CD14-positive monocyte (primary cell): ENCODE measurements around the gene DBN1. TPM values are rescaled to one million over a fixed set of nuclear protein-coding genes. Genes with fewer than 3 reads are reported as not detected.

Experiments used
- DNase-seq, 3 donors: peaks; one replicate each; pipeline ENCODE4 v3.0.0-alpha.2; 2011 to 2022
- H2AFZ ChIP-seq: 2 replicates; pipeline ENCODE4 v1.6.0; 2012; ENCODE audit warnings: mild to moderate bottlenecking, low read depth, low read length, inconsistent platforms; ENCODE audit not compliant: insufficient read depth, poor library complexity, severe bottlenecking
- H3K27ac ChIP-seq, 2 donors: 1 replicate in 1 of 2; 2 replicates in 1 of 2; pipeline ENCODE4 v1.5.1; 2012 to 2013; ENCODE audit warnings: low read length in 2 of 2, control low read depth in 1 of 2, inconsistent platforms in 1 of 2, low read depth in 1 of 2, mild to moderate bottlenecking in 1 of 2
- H3K27me3 ChIP-seq, 2 donors: one replicate each; pipeline versions ENCODE4 v1.6.0 to v1.6.1; 2011 to 2013; ENCODE audit warnings: low read length in 2 of 2; ENCODE audit not compliant: control insufficient read depth in 2 of 2, insufficient read depth in 2 of 2
- H3K36me3 ChIP-seq, 2 donors: replicated peaks in 1 of 2; 1 replicate in 1 of 2; 2 replicates in 1 of 2; pipeline versions ENCODE4 v1.5.1 to v1.6.1; 2012 to 2013; ENCODE audit warnings: low read length in 2 of 2, control low read depth in 1 of 2, inconsistent platforms in 1 of 2, mild to moderate bottlenecking in 1 of 2; ENCODE audit not compliant: insufficient read depth in 2 of 2, control insufficient read depth in 1 of 2
- H3K4me1 ChIP-seq, 2 donors: 1 replicate in 1 of 2; 2 replicates in 1 of 2; pipeline versions ENCODE4 v1.5.1 to v1.6.1; 2012 to 2013; ENCODE audit warnings: low read length in 2 of 2, control low read depth in 1 of 2, inconsistent platforms in 1 of 2, mild to moderate bottlenecking in 1 of 2, moderate library complexity in 1 of 2; ENCODE audit not compliant: insufficient read depth in 2 of 2, control insufficient read depth in 1 of 2
- H3K4me2 ChIP-seq: replicated peaks from 2 replicates; pipeline ENCODE3; 2012; ENCODE audit warnings: low read length, moderate library complexity, mild to moderate bottlenecking; ENCODE audit not compliant: poor library complexity, severe bottlenecking; ENCODE audit errors: extremely low read depth
- H3K4me3 ChIP-seq, 3 experiments: fragments of 200-600 bp in 1 of 3; sonication (generic) in 1 of 3; replicated peaks in 1 of 3; 1 replicate in 2 of 3; 2 replicates in 1 of 3; pipeline ENCODE4 v1.5.1; 2011 to 2013; ENCODE audit warnings: low read length in 3 of 3, mild to moderate bottlenecking in 3 of 3, control low read depth in 2 of 3, low read depth in 2 of 3, inconsistent platforms in 1 of 3, moderate library complexity in 1 of 3
- H3K79me2 ChIP-seq: 2 replicates; pipeline ENCODE4 v1.6.0; 2012; ENCODE audit warnings: mild to moderate bottlenecking, control low read depth, inconsistent platforms, low read length, moderate library complexity; ENCODE audit not compliant: insufficient read depth
- H3K9ac ChIP-seq: 2 replicates; pipeline ENCODE4 v1.6.0; 2017; ENCODE audit warnings: low read length, mild to moderate bottlenecking; ENCODE audit not compliant: insufficient read depth, poor library complexity, severe bottlenecking
- H3K9me3 ChIP-seq, 2 donors: replicated peaks in 1 of 2; 1 replicate in 1 of 2; 2 replicates in 1 of 2; pipeline versions ENCODE4 v1.5.1 to v1.6.1; 2012 to 2013; ENCODE audit warnings: low read length in 2 of 2, control low read depth in 1 of 2; ENCODE audit not compliant: control insufficient read depth in 1 of 2, insufficient read depth in 1 of 2
- H4K20me1 ChIP-seq: 2 replicates; pipeline ENCODE4 v1.6.0; 2012; ENCODE audit warnings: mild to moderate bottlenecking, low read length, control low read depth, moderate library complexity; ENCODE audit not compliant: insufficient read depth
- H3K27ac Mint-ChIP-seq, 7 donors: one replicate each; pipeline ENCODE4 v1.8.0; 2020; ENCODE audit warnings: mild to moderate bottlenecking in 7 of 7, mixed read lengths in 7 of 7, moderate library complexity in 6 of 7, inconsistent platforms in 2 of 7
- H3K27me3 Mint-ChIP-seq, 3 donors: one replicate each; pipeline ENCODE4 v1.8.0; 2021 to 2022; ENCODE audit warnings: low read depth in 3 of 3, mild to moderate bottlenecking in 3 of 3, mixed read lengths in 3 of 3, moderate library complexity in 3 of 3, inconsistent platforms in 1 of 3
- H3K36me3 Mint-ChIP-seq, 2 donors: one replicate each; pipeline ENCODE4 v1.8.0; 2020; ENCODE audit warnings: mixed read lengths in 2 of 2, inconsistent platforms in 1 of 2, mild to moderate bottlenecking in 1 of 2
- H3K4me1 Mint-ChIP-seq: one replicate; pipeline ENCODE4 v1.8.0; 2020; ENCODE audit warnings: mild to moderate bottlenecking, mixed read lengths
- H3K4me3 Mint-ChIP-seq, 2 donors: one replicate each; pipeline ENCODE4 v1.8.0; 2020; ENCODE audit warnings: mild to moderate bottlenecking in 2 of 2, mixed read lengths in 2 of 2, moderate library complexity in 1 of 2
- H3K9me3 Mint-ChIP-seq, 7 donors: one replicate each; pipeline ENCODE4 v1.8.0; 2020 to 2022; ENCODE audit warnings: mixed read lengths in 7 of 7, mild to moderate bottlenecking in 6 of 7, moderate library complexity in 6 of 7, inconsistent platforms in 2 of 7
- CTCF ChIP-seq: fragments of 200-600 bp; IDR thresholded peaks from one replicate; pipeline ENCODE4 v1.8.0; 2022; ENCODE audit warnings: antibody characterized with exemption, mild to moderate bottlenecking
- WGBS: methylation state at CpG from one replicate; pipeline ENCODE4 v1.1.5; 2013; ENCODE audit warnings: missing lambda C conversion rate; ENCODE audit not compliant: insufficient coverage; 5-methylcytosine and 5-hydroxymethylcytosine counted together
- intact Hi-C, 2 donors: fragments of 100-400 bp; cut with micrococcal nuclease; formaldehyde crosslinking; loops; one replicate each; pipeline versions ENCODE4 v1.15.0 to v1.15.1; 2023
- polyA plus RNA-seq, 3 donors: library from polyadenylated mRNA; depleted of rRNA in 1 of 3; unstranded in 2 of 3; stranded (reverse) in 1 of 3; fragments of 300-500 nt in 2 of 3; fragments of >200 nt in 1 of 3; fragmentation: Illumina TruSeq in 2 of 3; gene quantifications; 1 replicate in 2 of 3; 2 replicates in 1 of 3; pipeline ENCODE4 v1.2.3, GENCODE V29; 2012 to 2021

The DBN1 gene
- polyA plus RNA-seq, 3 donors = 0.71 to 1.6 (median 0.73) TPM

GRCh38 chr5:177497292-177498012 lies 24.0 kb upstream of the DBN1 start, which contains the start of gene PDLIM7:
PDLIM7 (minus strand) TSS chr5:177497604; CDS start chr5:177496512, 1,092 bp downstream.
- no peak within 1 kb of the TSS for H2AFZ ChIP-seq

More at GRCh38 chr5:177497292-177498012, 24.0 kb upstream of the DBN1 start, which contains the start of gene PDLIM7:
- peak within 1 kb of the TSS; percentile 84 for H3K9ac ChIP-seq
- Mint-ChIP-seq H3K27me3 (peaks cover 19 to 30% (median 21%) of the 10 kb centered on the region in 3 donors), H3K27ac (peak within 1 kb of the TSS; percentile 90 to 99 (median 98)), H3K4me1 (peaks cover 72% of the 10 kb centered on the region), H3K9me3 (peaks cover 0 to 3% (median 0%) of the 10 kb centered on the region in 7 donors), H3K4me3 (peak within 1 kb of the TSS; percentile 78 to 88), H3K36me3 (peaks cover 14 to 19% of the 10 kb centered on the region in 2 donors)
- intact Hi-C loops = loop anchor here (5.0 to 10.0 kb wide), 4 partner anchors 40 to 185 kb away; partner anchors contain the start of genes MXD3 (in 1 of the 2) and PFN3 (in 1 of the 2)
- H3K79me2 ChIP-seq = peaks cover 34% of the 10 kb centered on the region
- peak within 1 kb of the TSS; percentile 37 to 98 for H3K27ac ChIP-seq
- under 1% methylated on average over 70 of the region's 73 CpGs for WGBS
- peaks cover 4 to 5% of the 10 kb centered on the region in 2 donors for H3K36me3 ChIP-seq
- TF ChIP-seq CTCF = no peak
- peak within 1 kb of the TSS; percentile 94 for H3K4me2 ChIP-seq
- H3K9me3 ChIP-seq = no peaks in the 10 kb centered on the region
- peak within 1 kb of the TSS; percentile 70 to 84 (median 81) for H3K4me3 ChIP-seq
- DNase-seq = peak; percentile 97 to 98 (median 97)
- H3K27me3 ChIP-seq = peaks cover 0 to 17% of the 10 kb centered on the region in 2 donors
- H4K20me1 ChIP-seq = peaks cover 33% of the 10 kb centered on the region
- H3K4me1 ChIP-seq = peaks cover 75 to 78% of the 10 kb centered on the region in 2 donors
